Endothelial cell (in vitro differentiated cells): ENCODE measurements around the gene UBE2U. TPM values are rescaled to one million over a fixed set of nuclear protein-coding genes. Genes with fewer than 3 reads are reported as not detected.

ENCODE experiments used
- DNase-seq: peaks from one replicate; pipeline ENCODE4 v3.0.0; 2021; ENCODE audit warnings: low spot score
- H3K27ac Mint-ChIP-seq: one replicate; pipeline ENCODE4 v1.8.0; 2021; ENCODE audit warnings: mixed read lengths, inconsistent platforms; ENCODE audit not compliant: unreplicated experiment
- H3K27me3 Mint-ChIP-seq: one replicate; pipeline ENCODE4 v1.8.0; 2021; ENCODE audit warnings: mild to moderate bottlenecking, moderate library complexity, mixed read lengths, inconsistent platforms; ENCODE audit not compliant: unreplicated experiment
- H3K36me3 Mint-ChIP-seq: one replicate; pipeline ENCODE4 v1.8.0; 2021; ENCODE audit warnings: mild to moderate bottlenecking, low read depth, mixed read lengths, inconsistent platforms; ENCODE audit not compliant: unreplicated experiment
- H3K4me1 Mint-ChIP-seq: one replicate; pipeline ENCODE4 v1.8.0; 2021; ENCODE audit warnings: mild to moderate bottlenecking, mixed read lengths, inconsistent platforms; ENCODE audit not compliant: unreplicated experiment
- H3K4me3 Mint-ChIP-seq: one replicate; pipeline ENCODE4 v1.8.0; 2021; ENCODE audit warnings: mild to moderate bottlenecking, mixed read lengths, inconsistent platforms; ENCODE audit not compliant: unreplicated experiment
- H3K9me3 Mint-ChIP-seq: one replicate; pipeline ENCODE4 v1.8.0; 2021; ENCODE audit warnings: mixed read lengths, inconsistent platforms; ENCODE audit not compliant: unreplicated experiment
- total RNA-seq: library from RNA; stranded (reverse); fragmentation: NEBNext Ultra II Directional; extraction: Animal tissue kit (Norgen Biotek cat#: 25700); gene quantifications from one replicate; pipeline ENCODE4 v1.2.1, GENCODE V29; 2021; ENCODE audit not compliant: unreplicated experiment
- TF ChIP-seq, protein P1 (sequence below): fragments of 200-600 bp; sonication (generic); IDR thresholded peaks from one replicate; pipeline ENCODE4 v1.5.0; 2021; ENCODE audit warnings: antibody characterized with exemption; ENCODE audit not compliant: unreplicated experiment

UBE2U gene
- total RNA-seq, 1 donor from 2014 or later, result not detected

GRCh38 chr1:64315402-64315801 is 112.0 kb downstream of the UBE2U start:
- H3K27me3 Mint-ChIP-seq, result no peaks in the 10 kb centered on the region
- no peak for DNase-seq
- no peak overlapping the region for H3K4me3 Mint-ChIP-seq
- H3K4me1 Mint-ChIP-seq, result peaks cover 34% of the 10 kb centered on the region
- no peak overlapping the region for H3K27ac Mint-ChIP-seq
- H3K9me3 Mint-ChIP-seq, result no peaks in the 10 kb centered on the region
- no peaks in the 10 kb centered on the region for H3K36me3 Mint-ChIP-seq
- TF ChIP-seq, protein P1, sequence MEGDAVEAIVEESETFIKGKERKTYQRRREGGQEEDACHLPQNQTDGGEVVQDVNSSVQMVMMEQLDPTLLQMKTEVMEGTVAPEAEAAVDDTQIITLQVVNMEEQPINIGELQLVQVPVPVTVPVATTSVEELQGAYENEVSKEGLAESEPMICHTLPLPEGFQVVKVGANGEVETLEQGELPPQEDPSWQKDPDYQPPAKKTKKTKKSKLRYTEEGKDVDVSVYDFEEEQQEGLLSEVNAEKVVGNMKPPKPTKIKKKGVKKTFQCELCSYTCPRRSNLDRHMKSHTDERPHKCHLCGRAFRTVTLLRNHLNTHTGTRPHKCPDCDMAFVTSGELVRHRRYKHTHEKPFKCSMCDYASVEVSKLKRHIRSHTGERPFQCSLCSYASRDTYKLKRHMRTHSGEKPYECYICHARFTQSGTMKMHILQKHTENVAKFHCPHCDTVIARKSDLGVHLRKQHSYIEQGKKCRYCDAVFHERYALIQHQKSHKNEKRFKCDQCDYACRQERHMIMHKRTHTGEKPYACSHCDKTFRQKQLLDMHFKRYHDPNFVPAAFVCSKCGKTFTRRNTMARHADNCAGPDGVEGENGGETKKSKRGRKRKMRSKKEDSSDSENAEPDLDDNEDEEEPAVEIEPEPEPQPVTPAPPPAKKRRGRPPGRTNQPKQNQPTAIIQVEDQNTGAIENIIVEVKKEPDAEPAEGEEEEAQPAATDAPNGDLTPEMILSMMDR, result no peak
